GM06990 (cell line): ENCODE results near the gene VAPA.

Source experiments
- DNase-seq: peaks from one replicate; pipeline ENCODE4 v3.0.0-alpha.2; 2011; ENCODE audit not compliant: insufficient read length; ENCODE audit errors: extremely low read depth
- H3K27me3 ChIP-seq: replicated peaks from 2 replicates; pipeline ENCODE4 v1.6.0; 2011; ENCODE audit warnings: low read length; ENCODE audit not compliant: control insufficient read depth, insufficient read depth
- H3K36me3 ChIP-seq: 2 replicates; pipeline ENCODE4 v1.5.1; 2011; ENCODE audit warnings: low read length; ENCODE audit not compliant: control insufficient read depth, insufficient read depth
- H3K4me3 ChIP-seq: replicated peaks from 2 replicates; pipeline ENCODE4 v1.5.1; 2011; ENCODE audit warnings: low read depth, mild to moderate bottlenecking, control low read depth, low read length
- CTCF ChIP-seq: IDR thresholded peaks from 2 replicates; pipeline ENCODE4 v1.5.1; 2011; ENCODE audit warnings: low read length, control low read depth, mild to moderate bottlenecking, inconsistent platforms; ENCODE audit not compliant: insufficient read depth, poor library complexity, severe bottlenecking

Gene VAPA

GRCh38 chr18:9876212-9876866 is 37.5 kb upstream of the VAPA start:
- Histone ChIP-seq H3K36me3 (no peaks in the 10 kb centered on the region), H3K27me3 (no peaks in the 10 kb centered on the region), H3K4me3 (no peak overlapping the region)
- no peak for DNase-seq
- TF ChIP-seq CTCF, result no peak

- no peak for TF ChIP-seq CTCF
- no peak for DNase-seq
Measured at GRCh38 chr18:9876867-9877654, 36.8 kb upstream of the VAPA start.

DNA sequence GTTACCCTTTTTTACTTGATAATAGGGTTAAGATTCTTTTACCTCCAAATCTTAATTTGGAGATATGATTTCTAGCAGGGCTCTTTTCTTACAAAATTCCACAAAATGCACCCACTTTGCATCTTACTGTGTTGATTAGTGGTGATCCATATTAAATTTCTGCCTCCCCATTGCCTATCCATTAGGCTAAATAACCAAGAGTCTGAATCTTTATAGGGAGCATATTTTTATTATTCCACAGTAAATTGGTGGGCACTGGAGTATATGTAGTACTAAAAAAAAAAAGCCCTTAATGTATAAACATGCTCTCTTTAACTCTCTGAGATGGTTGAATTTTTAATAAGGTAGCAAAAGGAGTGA is 36.2 kb upstream of the VAPA start:
- Histone ChIP-seq H3K27me3 (no peaks in the 10 kb centered on the region), H3K4me3 (no peak overlapping the region), H3K36me3 (no peaks in the 10 kb centered on the region)
- no peak for TF ChIP-seq CTCF
- no peak for DNase-seq

More at GRCh38 chr18:9876867-9877654, 36.8 kb upstream of the VAPA start:
- Histone ChIP-seq H3K27me3 (no peaks in the 10 kb centered on the region), H3K4me3 (no peak overlapping the region), H3K36me3 (no peaks in the 10 kb centered on the region)

DNA sequence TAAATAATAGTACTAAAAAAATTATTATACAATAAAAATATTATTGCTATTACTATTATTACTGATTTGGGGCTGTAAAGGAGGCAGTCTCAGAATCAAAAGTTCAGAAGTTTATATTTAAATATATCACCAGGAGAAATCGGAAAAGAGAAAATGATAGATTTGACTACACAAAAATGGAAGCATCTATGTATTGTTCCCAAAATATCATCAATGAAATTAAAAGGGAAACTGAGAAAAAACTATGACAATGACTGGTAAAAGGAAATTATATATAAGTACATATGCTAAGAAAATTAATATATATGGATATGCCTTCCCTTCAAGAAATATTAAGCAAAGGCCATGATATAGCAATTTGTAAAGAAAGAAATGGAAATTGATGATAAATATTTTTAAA is 35.7 kb upstream of the VAPA start:
- Histone ChIP-seq H3K36me3 (no peaks in the 10 kb centered on the region), H3K4me3 (no peak overlapping the region), H3K27me3 (no peaks in the 10 kb centered on the region)
- DNase-seq, result no peak
- TF ChIP-seq CTCF, result no peak

DNA sequence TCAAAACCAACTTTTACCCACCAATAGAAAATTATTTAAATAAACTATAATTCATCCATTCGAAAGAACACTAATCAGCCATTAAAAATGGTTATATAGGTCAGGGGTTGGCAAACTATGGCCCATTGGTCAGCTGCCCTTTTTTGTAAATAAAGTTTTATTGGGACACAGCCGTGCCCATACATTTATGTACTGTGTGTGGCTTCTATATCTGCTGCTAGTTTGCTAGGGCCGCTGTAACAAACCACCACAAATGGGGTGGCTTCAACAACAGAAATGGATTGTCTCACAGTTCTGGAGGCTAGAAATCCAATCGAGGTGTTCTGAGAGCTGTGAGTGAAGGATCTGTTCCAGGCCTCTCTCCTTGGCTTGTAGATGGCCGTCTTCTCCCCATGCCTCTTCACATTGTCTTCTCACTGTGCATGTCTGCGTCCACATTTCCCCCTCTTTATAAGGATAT is 35.0 kb upstream of the VAPA start:
- no peak overlapping the region for H3K4me3 ChIP-seq
- no peaks in the 10 kb centered on the region for H3K36me3 ChIP-seq
- no peak for DNase-seq
- H3K27me3 ChIP-seq, result no peaks in the 10 kb centered on the region
- no peak for TF ChIP-seq CTCF
